ENCODE measurements around the gene DGKH. TPM values are rescaled to one million over a fixed set of nuclear protein-coding genes. Genes with fewer than 3 reads are reported as not detected.

The DGKH gene
- total RNA-seq, 1 donor = 8.7 TPM

- no peak for TF ChIP-seq CTCF (IDR thresholded peaks at IDR 0.05; ENCODE audit: extremely low read depth, low read depth, low read length)
- Histone ChIP-seq H3K4me2 (ENCODE audit: insufficient read depth, low read length) (no peak overlapping the region), H3K27ac (ENCODE audit: low read depth, low read length) (no peak overlapping the region), H3K79me2 (ENCODE audit: insufficient read depth, low read length) (no peaks in the 10 kb centered on the region), H4K20me1 (ENCODE audit: insufficient read depth, low read length) (no peaks in the 10 kb centered on the region), H3K4me3 (ENCODE audit: insufficient read depth, low read length) (no peak overlapping the region), H3K27me3 (ENCODE audit: insufficient read depth, low read length) (no peaks in the 10 kb centered on the region), H3K4me1 (ENCODE audit: insufficient read depth, low read length) (no peaks in the 10 kb centered on the region), H2AFZ (ENCODE audit: low read length) (no peak overlapping the region), H3K9me3 (ENCODE audit: low read depth, low read length) (no peaks in the 10 kb centered on the region), H3K36me3 (ENCODE audit: insufficient read depth, low read length) (peaks cover 5% of the 10 kb centered on the region)
- DNase-seq (ENCODE audit: insufficient read length, low spot score, missing footprints) = no peak
Measured at GRCh38 chr13:42168496-42168895, 120.0 kb downstream of the DGKH start.

GRCh38 chr13:42170029-42170428, 121.6 kb downstream of the DGKH start:
- H3K9me3 ChIP-seq (ENCODE audit: low read depth, low read length) = no peaks in the 10 kb centered on the region
- no peak overlapping the region for H3K27ac ChIP-seq (ENCODE audit: low read depth, low read length)
- no peak overlapping the region for H3K4me3 ChIP-seq (ENCODE audit: insufficient read depth, low read length)
- H4K20me1 ChIP-seq (ENCODE audit: insufficient read depth, low read length) = no peaks in the 10 kb centered on the region
- peaks cover 5% of the 10 kb centered on the region for H3K36me3 ChIP-seq (ENCODE audit: insufficient read depth, low read length)
- H3K27me3 ChIP-seq (ENCODE audit: insufficient read depth, low read length) = no peaks in the 10 kb centered on the region
- DNase-seq (ENCODE audit: insufficient read length, low spot score, missing footprints) = no peak
- no peak overlapping the region for H2AFZ ChIP-seq (ENCODE audit: low read length)
- TF ChIP-seq CTCF (IDR thresholded peaks at IDR 0.05; ENCODE audit: extremely low read depth, low read depth, low read length) = no peak
- no peaks in the 10 kb centered on the region for H3K79me2 ChIP-seq (ENCODE audit: insufficient read depth, low read length)
- no peak overlapping the region for H3K4me2 ChIP-seq (ENCODE audit: insufficient read depth, low read length)
- no peaks in the 10 kb centered on the region for H3K4me1 ChIP-seq (ENCODE audit: insufficient read depth, low read length)

DNA sequence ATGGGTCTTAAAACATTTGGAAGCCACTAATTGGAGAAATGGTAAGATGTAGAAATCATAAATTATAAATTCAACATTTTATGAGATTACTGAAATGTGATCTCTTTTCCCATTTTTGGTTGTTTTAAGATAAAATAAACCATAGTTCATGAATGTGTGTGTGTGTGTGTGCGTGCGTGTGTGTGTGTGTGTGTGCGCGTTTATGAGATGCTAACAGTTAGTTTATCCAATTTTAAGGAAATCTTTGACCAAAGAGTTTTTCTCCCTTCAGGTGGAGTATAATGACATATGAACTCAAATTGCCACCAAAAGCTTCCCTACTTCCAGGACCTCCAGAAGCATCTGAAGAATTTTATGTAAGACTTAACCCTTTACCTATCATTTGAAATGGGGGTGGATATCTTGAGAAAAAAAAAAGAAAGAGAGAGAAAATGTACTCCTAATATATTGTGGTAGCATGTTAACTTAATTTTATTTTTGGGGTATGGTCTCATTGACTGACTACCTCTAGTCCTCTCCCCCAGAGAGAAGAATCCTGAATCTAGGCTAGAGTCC, 125.4 kb downstream of the DGKH start:
- H3K27me3 ChIP-seq (ENCODE audit: insufficient read depth, low read length) = no peaks in the 10 kb centered on the region
- no peaks in the 10 kb centered on the region for H3K9me3 ChIP-seq (ENCODE audit: low read depth, low read length)
- TF ChIP-seq CTCF (IDR thresholded peaks at IDR 0.05; ENCODE audit: extremely low read depth, low read depth, low read length) = no peak
- H3K27ac ChIP-seq (ENCODE audit: low read depth, low read length) = no peak overlapping the region
- H3K36me3 ChIP-seq (ENCODE audit: insufficient read depth, low read length) = no peaks in the 10 kb centered on the region
- H2AFZ ChIP-seq (ENCODE audit: low read length) = no peak overlapping the region
- H3K4me3 ChIP-seq (ENCODE audit: insufficient read depth, low read length) = no peak overlapping the region
- no peaks in the 10 kb centered on the region for H4K20me1 ChIP-seq (ENCODE audit: insufficient read depth, low read length)
- no peak for DNase-seq (ENCODE audit: insufficient read length, low spot score, missing footprints)
- H3K79me2 ChIP-seq (ENCODE audit: insufficient read depth, low read length) = no peaks in the 10 kb centered on the region
- H3K4me1 ChIP-seq (ENCODE audit: insufficient read depth, low read length) = no peaks in the 10 kb centered on the region
- no peak overlapping the region for H3K4me2 ChIP-seq (ENCODE audit: insufficient read depth, low read length)

GRCh38 chr13:42174344-42175162, 126.1 kb downstream of the DGKH start:
- Histone ChIP-seq H2AFZ (ENCODE audit: low read length) (no peak overlapping the region), H3K27ac (ENCODE audit: low read depth, low read length) (no peak overlapping the region), H3K4me1 (ENCODE audit: insufficient read depth, low read length) (no peaks in the 10 kb centered on the region), H3K4me3 (ENCODE audit: insufficient read depth, low read length) (no peak overlapping the region), H3K27me3 (ENCODE audit: insufficient read depth, low read length) (no peaks in the 10 kb centered on the region), H4K20me1 (ENCODE audit: insufficient read depth, low read length) (no peaks in the 10 kb centered on the region), H3K4me2 (ENCODE audit: insufficient read depth, low read length) (no peak overlapping the region), H3K79me2 (ENCODE audit: insufficient read depth, low read length) (no peaks in the 10 kb centered on the region), H3K9me3 (ENCODE audit: low read depth, low read length) (no peaks in the 10 kb centered on the region), H3K36me3 (ENCODE audit: insufficient read depth, low read length) (no peaks in the 10 kb centered on the region)
- DNase-seq (ENCODE audit: insufficient read length, low spot score, missing footprints) = no peak
- no peak for TF ChIP-seq CTCF (IDR thresholded peaks at IDR 0.05; ENCODE audit: extremely low read depth, low read depth, low read length)
